Neural progenitor cell (in vitro differentiated cells): ENCODE results near the gene KCNAB3. TPM values are rescaled to one million over a fixed set of nuclear protein-coding genes. Genes with fewer than 3 reads are reported as not detected.

Experiments used
- DNase-seq: peaks from one replicate; pipeline ENCODE4 v3.0.0-alpha.2; 2016; ENCODE audit warnings: low spot score
- H2AFZ ChIP-seq: fragments of 200-600 bp; sonication (generic); replicated peaks from 2 replicates; pipeline ENCODE4 v1.6.1; 2016; ENCODE audit warnings: antibody characterized with exemption
- H3F3A ChIP-seq: fragments of 200-600 bp; sonication (generic); 2 replicates; pipeline ENCODE4 v1.6.1; 2016; ENCODE audit warnings: antibody characterized with exemption, low read depth
- H3K27ac ChIP-seq: fragments of 200-600 bp; sonication (generic); 2 replicates; pipeline ENCODE4 v1.5.1; 2016; ENCODE audit warnings: mild to moderate bottlenecking
- H3K27me3 ChIP-seq: fragments of 200-600 bp; sonication (generic); 2 replicates; pipeline ENCODE4 v1.6.1; 2016; ENCODE audit warnings: mild to moderate bottlenecking, moderate library complexity
- H3K36me3 ChIP-seq: fragments of 200-600 bp; sonication (generic); 2 replicates; pipeline ENCODE4 v1.5.1; 2016
- H3K4me1 ChIP-seq: fragments of 200-600 bp; sonication (generic); 2 replicates; pipeline ENCODE4 v1.6.1; 2016; ENCODE audit warnings: mixed run types
- H3K4me2 ChIP-seq: fragments of 200-600 bp; sonication (generic); 2 replicates; pipeline ENCODE4 v1.6.1; 2016
- H3K4me3 ChIP-seq: fragments of 200-600 bp; sonication (generic); 2 replicates; pipeline ENCODE4 v1.5.1; 2016
- H3K79me2 ChIP-seq: fragments of 200-600 bp; sonication (generic); 2 replicates; pipeline ENCODE4 v1.6.1; 2016; ENCODE audit warnings: low read depth
- H3K9ac ChIP-seq: fragments of 200-600 bp; sonication (generic); 2 replicates; pipeline ENCODE4 v1.6.1; 2016
- H3K9me3 ChIP-seq: fragments of 200-600 bp; sonication (generic); 2 replicates; pipeline ENCODE4 v1.5.1; 2016; ENCODE audit warnings: low read depth
- H4K20me1 ChIP-seq: fragments of 200-600 bp; sonication (generic); 2 replicates; pipeline ENCODE4 v1.6.1; 2016; ENCODE audit warnings: low read depth
- H3K27ac Mint-ChIP-seq: 3 replicates; pipeline ENCODE4 v1.8.0; 2021; ENCODE audit warnings: mixed read lengths
- H3K27me3 Mint-ChIP-seq: 2 replicates; pipeline ENCODE4 v1.8.0; 2022; ENCODE audit warnings: low read depth, mild to moderate bottlenecking, inconsistent platforms, moderate library complexity, mixed read lengths; ENCODE audit not compliant: insufficient read depth
- H3K36me3 Mint-ChIP-seq: 3 replicates; pipeline ENCODE4 v1.8.0; 2021; ENCODE audit warnings: mixed read lengths
- H3K4me1 Mint-ChIP-seq: 3 replicates; pipeline ENCODE4 v1.8.0; 2021; ENCODE audit warnings: mixed read lengths
- H3K4me3 Mint-ChIP-seq: 3 replicates; pipeline ENCODE4 v1.8.0; 2021; ENCODE audit warnings: mild to moderate bottlenecking, moderate library complexity, mixed read lengths
- H3K9me3 Mint-ChIP-seq: 3 replicates; pipeline ENCODE4 v1.8.0; 2020; ENCODE audit warnings: mixed read lengths
- CTCF ChIP-seq: fragments of 200-600 bp; sonication (generic); IDR thresholded peaks from 2 replicates; pipeline ENCODE4 v1.5.1; 2017; ENCODE audit warnings: antibody characterized with exemption, mild to moderate bottlenecking
- EZH2 ChIP-seq: fragments of 200-600 bp; sonication (generic); IDR thresholded peaks from 2 replicates; pipeline ENCODE4 v1.6.1; 2017; ENCODE audit warnings: antibody characterized with exemption, mild to moderate bottlenecking, moderate library complexity
- EZH2phosphoT487 ChIP-seq: fragments of 200-600 bp; sonication (generic); IDR thresholded peaks from 2 replicates; pipeline ENCODE4 v1.6.1; 2017; ENCODE audit warnings: antibody characterized with exemption
- total RNA-seq: library from RNA; depleted of rRNA; stranded (reverse); fragments of >200 nt; gene quantifications from 2 replicates; pipeline ENCODE4 v1.2.3, GENCODE V29; 2015; ENCODE audit warnings: low replicate concordance

Gene KCNAB3
- total RNA-seq, 1 donor from 2014 or later, result 1.0 TPM

DNA sequence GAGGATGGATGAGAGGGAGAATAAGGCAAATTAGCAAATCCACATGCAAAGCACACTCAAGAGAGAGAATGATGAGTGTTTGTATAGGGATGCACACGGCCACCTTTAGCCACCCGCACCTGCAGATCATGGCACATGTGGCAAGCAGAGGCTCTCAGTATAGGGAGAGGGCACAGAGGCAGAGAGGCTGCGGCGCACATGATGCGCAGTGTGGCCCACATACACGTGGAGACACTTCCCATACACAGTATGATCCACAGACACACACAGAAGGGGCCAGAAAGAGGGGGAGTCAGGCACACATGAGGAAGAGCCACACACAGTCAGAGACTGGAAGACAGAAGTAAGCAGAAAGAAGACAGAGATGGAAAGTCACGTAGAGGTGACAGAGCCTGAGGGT is 47.6 kb downstream of the KCNAB3 start:
- peaks cover 5% of the 10 kb centered on the region for H4K20me1 ChIP-seq
- H2AFZ ChIP-seq, result no peak overlapping the region
- Mint-ChIP-seq H3K27ac (no peak overlapping the region), H3K4me1 (peaks cover 2% of the 10 kb centered on the region), H3K36me3 (no peaks in the 10 kb centered on the region), H3K9me3 (no peaks in the 10 kb centered on the region), H3K27me3 (peaks cover 3% of the 10 kb centered on the region), H3K4me3 (no peak overlapping the region)
- no peak overlapping the region for H3K4me2 ChIP-seq
- H3F3A ChIP-seq, result peaks cover 36% of the 10 kb centered on the region
- H3K4me1 ChIP-seq, result peaks cover 23% of the 10 kb centered on the region
- no peak for DNase-seq
- no peaks in the 10 kb centered on the region for H3K36me3 ChIP-seq
- H3K79me2 ChIP-seq, result no peaks in the 10 kb centered on the region
- no peak overlapping the region for H3K4me3 ChIP-seq
- H3K9ac ChIP-seq, result no peak overlapping the region
- no peak overlapping the region for H3K27ac ChIP-seq
- H3K27me3 ChIP-seq, result peaks cover 12% of the 10 kb centered on the region
- no peaks in the 10 kb centered on the region for H3K9me3 ChIP-seq
- TF ChIP-seq EZH2 (no peak), CTCF (no peak), EZH2phosphoT487 (no peak)

DNA sequence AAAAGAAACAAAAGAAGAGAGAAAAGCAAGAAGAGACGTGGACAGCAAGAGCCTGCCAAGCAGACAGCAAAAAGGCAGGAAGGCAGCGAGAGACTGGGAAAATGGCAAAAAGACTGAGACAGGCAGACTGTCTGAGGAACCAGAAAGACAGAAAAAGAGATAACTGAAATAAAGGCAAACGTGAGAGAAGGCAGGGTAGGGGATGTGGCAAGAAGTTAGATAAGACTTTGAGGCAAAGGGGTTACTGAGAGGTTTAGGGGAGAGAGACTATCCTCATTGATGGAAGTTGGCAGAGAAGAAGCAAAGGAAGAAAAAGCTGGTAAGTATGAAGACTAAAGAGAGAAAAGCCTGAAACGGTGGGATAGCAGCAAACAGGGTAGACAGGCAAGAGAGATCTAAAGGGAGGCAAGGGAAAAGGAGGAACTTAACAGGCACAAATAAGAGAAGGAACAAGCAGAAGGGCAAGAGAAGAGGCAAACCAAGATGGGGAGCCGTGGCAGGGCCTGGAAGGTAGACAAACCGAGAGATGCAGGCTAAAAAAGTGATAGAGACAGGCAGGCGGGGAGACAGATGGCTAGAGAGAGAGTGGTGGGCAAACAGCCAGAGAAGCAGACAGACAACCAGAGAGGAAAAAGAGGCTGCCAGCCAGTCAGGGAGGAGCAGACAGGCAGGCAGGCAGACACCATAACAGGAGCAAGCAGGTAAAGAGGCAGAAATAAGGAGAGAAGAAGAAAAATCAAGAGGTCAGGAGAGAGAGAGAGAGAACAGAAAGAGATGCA is 48.2 kb downstream of the KCNAB3 start:
- Mint-ChIP-seq H3K9me3 (no peaks in the 10 kb centered on the region), H3K4me1 (peaks cover 2% of the 10 kb centered on the region), H3K36me3 (no peaks in the 10 kb centered on the region), H3K27ac (no peak overlapping the region), H3K27me3 (peaks cover 3% of the 10 kb centered on the region), H3K4me3 (no peak overlapping the region)
- Histone ChIP-seq H3F3A (peaks cover 30% of the 10 kb centered on the region), H4K20me1 (peaks cover 5% of the 10 kb centered on the region), H3K9ac (no peak overlapping the region), H3K4me1 (peaks cover 17% of the 10 kb centered on the region), H3K4me2 (no peak overlapping the region), H3K36me3 (no peaks in the 10 kb centered on the region), H3K27ac (no peak overlapping the region), H3K79me2 (no peaks in the 10 kb centered on the region), H3K4me3 (no peak overlapping the region), H2AFZ (no peak overlapping the region), H3K9me3 (no peaks in the 10 kb centered on the region), H3K27me3 (peaks cover 10% of the 10 kb centered on the region)
- no peak for TF ChIP-seq EZH2phosphoT487
- TF ChIP-seq EZH2, result no peak
- TF ChIP-seq CTCF, result no peak
- no peak for DNase-seq

DNA sequence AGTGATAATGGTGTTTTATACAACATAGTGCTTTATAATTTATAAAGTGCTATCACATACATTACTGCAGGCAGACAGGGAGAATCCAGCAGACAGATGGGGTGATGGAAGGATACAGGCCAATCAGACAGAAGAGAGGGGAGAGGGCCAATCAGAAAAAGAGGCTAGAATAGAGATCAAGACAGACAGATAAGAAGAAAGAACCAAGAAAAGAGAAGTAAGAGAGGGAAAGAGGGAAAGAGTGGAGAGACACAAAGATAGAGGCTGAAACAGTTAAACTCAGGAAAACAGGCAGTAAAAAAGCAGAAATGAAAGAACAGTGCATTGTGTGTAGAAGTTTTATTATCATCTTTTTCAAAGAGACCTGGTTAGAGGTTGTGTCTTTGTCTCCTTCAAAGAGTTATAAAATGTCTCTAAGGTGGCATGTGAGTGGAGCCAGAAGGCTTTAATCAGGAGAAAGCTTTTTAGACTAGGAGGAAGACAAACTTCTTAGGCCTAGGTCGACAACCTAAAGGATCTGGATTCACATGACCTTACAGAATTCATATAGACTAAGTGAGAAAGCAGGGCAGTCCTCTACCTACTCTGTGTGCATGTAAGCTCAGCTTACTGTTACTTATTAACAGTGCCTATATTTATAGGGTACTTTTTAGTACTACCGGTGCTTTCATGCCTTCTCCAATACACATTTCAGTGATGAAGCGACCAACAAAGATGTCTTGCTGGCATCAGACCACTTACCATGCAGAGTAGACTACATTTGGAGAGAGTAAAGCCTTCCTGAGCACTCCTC is 49.4 kb downstream of the KCNAB3 start:
- H3K27me3 ChIP-seq, result no peaks in the 10 kb centered on the region
- Mint-ChIP-seq H3K27me3 (no peaks in the 10 kb centered on the region), H3K36me3 (peaks cover 6% of the 10 kb centered on the region), H3K27ac (no peak overlapping the region), H3K4me3 (no peak overlapping the region), H3K9me3 (no peaks in the 10 kb centered on the region), H3K4me1 (peaks cover 2% of the 10 kb centered on the region)
- no peak for TF ChIP-seq EZH2
- no peak for TF ChIP-seq CTCF
- TF ChIP-seq EZH2phosphoT487, result no peak
- no peaks in the 10 kb centered on the region for H3K9me3 ChIP-seq
- H3F3A ChIP-seq, result peaks cover 18% of the 10 kb centered on the region
- no peak overlapping the region for H3K27ac ChIP-seq
- no peaks in the 10 kb centered on the region for H3K36me3 ChIP-seq
- H3K4me1 ChIP-seq, result peaks cover 11% of the 10 kb centered on the region
- no peaks in the 10 kb centered on the region for H3K79me2 ChIP-seq
- H4K20me1 ChIP-seq, result no peaks in the 10 kb centered on the region
- H3K4me2 ChIP-seq, result no peak overlapping the region
- H3K4me3 ChIP-seq, result no peak overlapping the region
- no peak overlapping the region for H2AFZ ChIP-seq
- no peak overlapping the region for H3K9ac ChIP-seq
- no peak for DNase-seq
